Measurements from ENCODE around the gene BDKRB2. TPM values are rescaled to one million over a fixed set of nuclear protein-coding genes. Genes with fewer than 3 reads are reported as not detected.

BDKRB2 gene
- total RNA-seq, 1 donor from 2014 or later, result 3.2 TPM

DNA sequence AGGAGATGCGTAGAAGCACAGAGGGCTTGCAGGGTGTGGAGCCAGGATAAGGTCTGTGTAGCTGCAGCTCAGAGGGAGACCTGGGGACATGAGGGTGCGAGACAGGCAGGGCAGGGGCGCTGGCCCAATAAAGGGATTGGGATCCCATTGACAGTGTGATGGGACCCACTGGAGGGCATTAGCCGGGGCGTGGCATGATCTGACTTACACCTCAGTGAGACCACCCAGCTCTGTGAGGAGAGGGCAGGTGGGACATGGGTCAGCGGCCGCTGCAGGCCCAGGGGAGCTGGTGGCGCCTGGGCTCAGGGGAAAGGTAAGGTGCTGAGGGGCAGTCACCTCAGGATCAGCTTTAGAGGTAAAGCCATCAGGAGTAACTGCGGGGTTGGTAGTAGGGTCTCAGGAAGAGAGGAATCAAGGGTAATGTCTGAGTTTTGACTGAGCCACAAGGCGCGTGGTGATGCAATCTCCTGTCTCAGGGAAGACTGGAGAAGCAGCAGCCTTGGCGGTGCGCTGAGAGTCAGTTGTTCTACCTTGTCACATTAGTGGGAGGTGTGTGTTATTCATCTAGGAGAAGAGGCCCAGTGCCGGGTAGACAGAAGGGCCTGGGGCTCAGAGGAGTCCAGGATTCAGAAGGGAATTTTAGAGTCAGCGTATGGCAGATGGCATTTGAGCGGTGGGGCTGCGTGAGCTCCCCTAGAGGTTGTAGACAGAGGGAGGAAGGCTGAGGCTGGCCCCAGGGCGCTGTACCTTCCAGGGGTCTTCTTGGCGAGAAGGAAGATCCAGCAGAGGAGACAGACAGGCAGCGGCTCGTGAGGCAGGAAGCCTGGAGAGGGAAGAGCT is 30.8 kb upstream of the BDKRB2 start:
- H3K4me3 ChIP-seq (ENCODE audit: low read depth, low read length), result no peak overlapping the region
- H3K27me3 ChIP-seq (ENCODE audit: control insufficient read depth, insufficient read depth, low read length), result peaks cover 2% of the 10 kb centered on the region
- FAIRE-seq (no peak), DNase-seq (ENCODE audit: low read depth) (no peak)
- TF ChIP-seq, protein P1, sequence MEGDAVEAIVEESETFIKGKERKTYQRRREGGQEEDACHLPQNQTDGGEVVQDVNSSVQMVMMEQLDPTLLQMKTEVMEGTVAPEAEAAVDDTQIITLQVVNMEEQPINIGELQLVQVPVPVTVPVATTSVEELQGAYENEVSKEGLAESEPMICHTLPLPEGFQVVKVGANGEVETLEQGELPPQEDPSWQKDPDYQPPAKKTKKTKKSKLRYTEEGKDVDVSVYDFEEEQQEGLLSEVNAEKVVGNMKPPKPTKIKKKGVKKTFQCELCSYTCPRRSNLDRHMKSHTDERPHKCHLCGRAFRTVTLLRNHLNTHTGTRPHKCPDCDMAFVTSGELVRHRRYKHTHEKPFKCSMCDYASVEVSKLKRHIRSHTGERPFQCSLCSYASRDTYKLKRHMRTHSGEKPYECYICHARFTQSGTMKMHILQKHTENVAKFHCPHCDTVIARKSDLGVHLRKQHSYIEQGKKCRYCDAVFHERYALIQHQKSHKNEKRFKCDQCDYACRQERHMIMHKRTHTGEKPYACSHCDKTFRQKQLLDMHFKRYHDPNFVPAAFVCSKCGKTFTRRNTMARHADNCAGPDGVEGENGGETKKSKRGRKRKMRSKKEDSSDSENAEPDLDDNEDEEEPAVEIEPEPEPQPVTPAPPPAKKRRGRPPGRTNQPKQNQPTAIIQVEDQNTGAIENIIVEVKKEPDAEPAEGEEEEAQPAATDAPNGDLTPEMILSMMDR (IDR thresholded peaks at IDR 0.05; ENCODE audit: insufficient read depth, low read length, severe bottlenecking), result no peak
- no peaks in the 10 kb centered on the region for H3K36me3 ChIP-seq (ENCODE audit: control insufficient read depth, insufficient read depth, low read length)

DNA sequence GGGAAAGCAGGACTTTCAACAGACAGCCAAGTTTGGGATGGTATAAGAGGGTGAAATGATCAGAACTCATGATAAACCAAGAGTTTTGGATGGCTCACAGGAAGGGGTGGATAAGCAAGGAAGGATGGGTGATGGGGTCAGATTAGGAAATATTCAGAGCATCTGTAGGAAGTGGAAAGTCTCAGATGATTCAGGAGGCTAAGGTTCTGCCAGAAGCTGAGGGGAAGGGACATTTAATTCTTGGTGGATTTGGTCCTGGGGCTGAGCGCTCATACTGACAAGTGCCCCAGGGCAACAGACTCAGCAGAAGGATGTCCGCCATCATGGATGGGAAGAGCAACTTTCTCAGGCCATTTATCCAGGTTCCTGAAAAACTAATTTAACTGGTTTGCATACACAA is 28.4 kb upstream of the BDKRB2 start:
- DNase-seq (ENCODE audit: low read depth), result no peak
- peaks cover 2% of the 10 kb centered on the region for H3K27me3 ChIP-seq (ENCODE audit: control insufficient read depth, insufficient read depth, low read length)
- no peak overlapping the region for H3K4me3 ChIP-seq (ENCODE audit: low read depth, low read length)
- H3K36me3 ChIP-seq (ENCODE audit: control insufficient read depth, insufficient read depth, low read length), result no peaks in the 10 kb centered on the region
- TF ChIP-seq, protein P1 (IDR thresholded peaks at IDR 0.05; ENCODE audit: insufficient read depth, low read length, severe bottlenecking), result no peak
- no peak for FAIRE-seq

DNA sequence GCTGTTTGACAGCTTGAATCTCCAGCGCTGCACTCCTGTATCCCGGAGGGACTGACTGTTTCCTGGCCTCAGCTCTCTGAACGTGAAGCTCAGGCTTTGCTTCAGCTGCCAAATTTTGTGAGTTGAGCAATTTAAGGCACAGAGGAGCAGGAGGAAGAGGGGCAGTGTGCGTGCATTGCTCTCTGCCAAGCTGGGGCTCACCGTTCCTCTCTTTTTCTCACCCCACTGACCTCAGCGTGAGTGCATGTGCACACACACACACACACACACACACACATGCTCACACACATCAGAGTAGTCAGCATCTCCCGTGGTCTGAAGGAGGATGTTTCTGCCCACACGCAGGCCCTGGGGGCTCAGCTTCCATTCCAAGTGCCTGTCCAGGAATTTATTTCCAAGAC is 27.8 kb upstream of the BDKRB2 start:
- FAIRE-seq (no peak), DNase-seq (ENCODE audit: low read depth) (peak; percentile 22)
- Histone ChIP-seq H3K27me3 (ENCODE audit: control insufficient read depth, insufficient read depth, low read length) (peaks cover 2% of the 10 kb centered on the region), H3K36me3 (ENCODE audit: control insufficient read depth, insufficient read depth, low read length) (no peaks in the 10 kb centered on the region), H3K4me3 (ENCODE audit: low read depth, low read length) (no peak overlapping the region)
- TF ChIP-seq, protein P1 (IDR thresholded peaks at IDR 0.05; ENCODE audit: insufficient read depth, low read length, severe bottlenecking), result no peak

DNA sequence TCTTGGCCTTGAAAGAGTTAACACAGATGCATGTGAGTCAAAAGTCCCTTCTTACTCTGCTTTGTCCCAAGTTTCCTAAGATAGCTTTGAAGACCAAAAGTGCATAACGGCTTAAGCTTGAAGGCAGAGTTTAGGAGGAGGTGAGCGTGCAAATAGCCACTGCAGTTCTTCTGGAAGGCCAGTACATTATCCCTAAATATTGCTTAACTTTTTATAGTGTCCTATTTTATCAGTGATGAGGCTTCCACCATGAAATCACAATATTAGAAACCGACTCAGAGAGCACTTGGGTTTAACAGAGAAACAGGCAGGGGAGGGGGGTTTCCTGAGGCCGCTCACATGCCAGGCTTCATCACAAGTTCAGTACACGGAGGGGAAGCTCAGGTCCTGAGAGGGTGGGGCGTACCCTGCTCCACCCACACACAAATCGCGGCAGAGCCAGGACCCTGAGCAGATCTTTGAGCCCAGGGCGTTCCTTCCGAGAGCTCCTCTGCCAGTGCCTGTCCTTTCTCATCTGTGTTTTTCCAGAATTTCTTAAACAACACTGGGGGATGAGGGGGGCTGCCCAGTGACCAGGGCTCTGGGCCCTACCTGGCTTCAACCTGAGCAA is 26.8 kb upstream of the BDKRB2 start:
- no peaks in the 10 kb centered on the region for H3K36me3 ChIP-seq (ENCODE audit: control insufficient read depth, insufficient read depth, low read length)
- no peak for DNase-seq (ENCODE audit: low read depth)

DNA sequence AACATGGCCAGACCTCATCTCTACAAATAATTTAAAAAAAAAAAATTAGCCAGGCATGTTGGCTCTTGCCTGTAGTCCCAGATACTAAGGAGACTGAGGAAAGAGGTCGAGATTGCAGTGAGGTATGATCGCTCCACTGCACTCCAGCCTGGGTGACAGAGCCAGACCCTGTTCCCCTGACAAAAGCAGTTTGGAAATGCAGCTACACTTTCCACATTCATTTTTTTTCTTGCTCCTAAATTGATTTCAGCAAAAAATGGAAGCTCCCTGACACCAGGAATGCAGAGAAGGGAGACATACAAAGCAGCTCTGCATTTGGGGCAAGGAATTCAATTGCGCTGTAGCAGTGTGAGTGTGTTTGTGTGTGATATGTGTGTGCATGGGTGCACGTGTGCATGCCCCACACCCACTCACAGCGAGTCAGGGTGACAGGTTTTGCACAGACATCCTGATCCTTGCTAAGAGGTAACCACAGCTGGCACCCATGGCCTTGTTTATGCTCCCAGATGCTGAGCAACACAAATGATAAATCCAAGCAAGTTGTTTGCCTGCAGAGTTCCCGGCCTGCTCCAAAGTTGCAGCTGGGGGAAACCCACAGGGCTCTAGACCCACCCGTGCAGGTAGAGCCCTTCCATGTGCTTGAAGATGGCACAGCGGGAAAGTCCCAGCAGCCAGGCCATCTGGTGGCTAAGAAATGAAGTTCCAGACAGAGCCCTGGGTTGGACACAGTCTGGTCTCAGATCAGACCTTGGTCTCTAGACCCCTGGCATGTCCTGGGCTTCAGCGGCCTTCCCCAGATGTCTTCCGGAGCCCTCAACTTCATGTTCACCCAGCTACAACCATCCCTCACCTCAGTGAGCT is 25.9 kb upstream of the BDKRB2 start:
- Histone ChIP-seq H3K27me3 (ENCODE audit: control insufficient read depth, insufficient read depth, low read length) (peaks cover 2% of the 10 kb centered on the region), H3K36me3 (ENCODE audit: control insufficient read depth, insufficient read depth, low read length) (no peaks in the 10 kb centered on the region), H3K4me3 (ENCODE audit: low read depth, low read length) (no peak overlapping the region)
- FAIRE-seq, result no peak
- TF ChIP-seq, protein P1 (IDR thresholded peaks at IDR 0.05; ENCODE audit: insufficient read depth, low read length, severe bottlenecking), result peak; percentile 9
- peak; percentile 41 for DNase-seq (ENCODE audit: low read depth)

More for the DNA sequence above, 26.8 kb upstream of the BDKRB2 start:
- Histone ChIP-seq H3K4me3 (ENCODE audit: low read depth, low read length) (no peak overlapping the region), H3K27me3 (ENCODE audit: control insufficient read depth, insufficient read depth, low read length) (peaks cover 2% of the 10 kb centered on the region)
- no peak for FAIRE-seq
- TF ChIP-seq, protein P1 (IDR thresholded peaks at IDR 0.05; ENCODE audit: insufficient read depth, low read length, severe bottlenecking), result no peak
